OCI-LY1 (cell line): ENCODE measurements around the gene FAM83C.

Experiments used
- EZH2 ChIP-seq: fragments of 200-600 bp; sonication (generic), shearing (Covaris generic); IDR thresholded peaks from 2 replicates; pipeline ENCODE4 v1.8.0; 2017; ENCODE audit warnings: borderline replicate concordance, mixed run types, mild to moderate bottlenecking, antibody characterized with exemption, low read length, moderate library complexity, mixed read lengths
- TF ChIP-seq, protein P1 (sequence below): fragments of 200-600 bp; sonication (generic), shearing (Covaris generic); IDR thresholded peaks from 2 replicates; pipeline ENCODE4 v1.5.1; 2017; ENCODE audit warnings: mild to moderate bottlenecking, antibody characterized with exemption, low read length, moderate library complexity, mixed read lengths

DNA sequence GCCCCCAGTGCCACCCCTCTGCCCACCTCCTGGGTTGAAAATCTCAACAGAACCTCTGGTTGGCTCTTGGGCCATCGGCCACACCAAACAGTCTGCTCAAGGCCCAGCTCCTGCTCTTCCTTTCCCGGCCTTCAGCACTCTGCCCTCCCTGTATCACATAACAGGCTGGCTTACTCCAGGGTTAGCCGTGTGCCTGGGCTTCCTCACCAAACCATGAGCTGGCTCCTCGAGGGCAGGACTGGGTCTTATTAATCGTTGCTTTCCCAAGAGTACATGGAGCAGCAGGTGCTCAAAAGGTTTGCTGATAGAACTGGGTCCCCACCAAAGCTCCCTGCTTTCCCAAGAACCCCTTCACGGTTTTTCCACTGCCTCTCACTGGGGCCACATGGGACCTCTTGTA lies 12.7 kb upstream of the FAM83C start:
- TF ChIP-seq, protein P1, sequence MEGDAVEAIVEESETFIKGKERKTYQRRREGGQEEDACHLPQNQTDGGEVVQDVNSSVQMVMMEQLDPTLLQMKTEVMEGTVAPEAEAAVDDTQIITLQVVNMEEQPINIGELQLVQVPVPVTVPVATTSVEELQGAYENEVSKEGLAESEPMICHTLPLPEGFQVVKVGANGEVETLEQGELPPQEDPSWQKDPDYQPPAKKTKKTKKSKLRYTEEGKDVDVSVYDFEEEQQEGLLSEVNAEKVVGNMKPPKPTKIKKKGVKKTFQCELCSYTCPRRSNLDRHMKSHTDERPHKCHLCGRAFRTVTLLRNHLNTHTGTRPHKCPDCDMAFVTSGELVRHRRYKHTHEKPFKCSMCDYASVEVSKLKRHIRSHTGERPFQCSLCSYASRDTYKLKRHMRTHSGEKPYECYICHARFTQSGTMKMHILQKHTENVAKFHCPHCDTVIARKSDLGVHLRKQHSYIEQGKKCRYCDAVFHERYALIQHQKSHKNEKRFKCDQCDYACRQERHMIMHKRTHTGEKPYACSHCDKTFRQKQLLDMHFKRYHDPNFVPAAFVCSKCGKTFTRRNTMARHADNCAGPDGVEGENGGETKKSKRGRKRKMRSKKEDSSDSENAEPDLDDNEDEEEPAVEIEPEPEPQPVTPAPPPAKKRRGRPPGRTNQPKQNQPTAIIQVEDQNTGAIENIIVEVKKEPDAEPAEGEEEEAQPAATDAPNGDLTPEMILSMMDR, result no peak
- no peak for TF ChIP-seq EZH2
